Lung (tissue), 12 donors: Measurements from ENCODE around the gene SCYL2. TPM values are rescaled to one million over a fixed set of nuclear protein-coding genes. Genes with fewer than 3 reads are reported as not detected.
A peak's percentile ranks its signal among the peaks of the same experiment; 100 is the strongest.
"Not testable (repeated sequence)": the region's sequence is repeated elsewhere in the genome, so short reads cannot be mapped to it uniquely, and the experiment has no call there.

Source experiments
- ATAC-seq: fragments of 200-7000 bp; cut with Tn5 transposase; one replicate; pipeline ENCODE4 v1.9.1; 2020; ENCODE audit warnings: moderate number of reproducible peaks; ENCODE audit not compliant: insufficient read depth, low FRiP score
- DNase-seq, 3 donors: peaks; one replicate each; pipeline ENCODE4 v3.0.0-alpha.2; 2013 to 2017
- H3K27ac ChIP-seq, 2 donors: one replicate each; pipeline ENCODE4 v1.5.1; 2013; ENCODE audit warnings: mild to moderate bottlenecking in 2 of 2, moderate library complexity in 2 of 2, control low read depth in 1 of 2, inconsistent platforms in 1 of 2, low read depth in 1 of 2, low read length in 1 of 2
- H3K27me3 ChIP-seq, 3 donors: one replicate each; pipeline ENCODE4 v1.5.1; 2013; ENCODE audit warnings: low read length in 2 of 3; ENCODE audit not compliant: control insufficient read depth in 3 of 3, insufficient read depth in 3 of 3
- H3K36me3 ChIP-seq, 4 donors: one replicate each; pipeline ENCODE4 v1.5.1; 2013; ENCODE audit warnings: low read length in 4 of 4, mild to moderate bottlenecking in 1 of 4, moderate library complexity in 1 of 4; ENCODE audit not compliant: control insufficient read depth in 4 of 4, insufficient read depth in 4 of 4
- H3K4me1 ChIP-seq, 5 donors: one replicate each; pipeline ENCODE4 v1.5.1; 2013; ENCODE audit warnings: low read length in 5 of 5, mild to moderate bottlenecking in 2 of 5, moderate library complexity in 1 of 5; ENCODE audit not compliant: control insufficient read depth in 5 of 5, insufficient read depth in 5 of 5
- H3K4me3 ChIP-seq: one replicate; pipeline ENCODE4 v1.5.1; 2013; ENCODE audit warnings: mild to moderate bottlenecking, control low read depth, moderate library complexity
- H3K9ac ChIP-seq, 2 donors: one replicate each; pipeline ENCODE4 v1.5.1; 2013; ENCODE audit warnings: low read length in 2 of 2, control low read depth in 1 of 2; ENCODE audit not compliant: insufficient read depth in 1 of 2
- H3K9me3 ChIP-seq, 4 donors: one replicate each; pipeline ENCODE4 v1.5.1; 2013; ENCODE audit warnings: low read length in 3 of 4, mild to moderate bottlenecking in 1 of 4, moderate library complexity in 1 of 4; ENCODE audit not compliant: control insufficient read depth in 4 of 4, insufficient read depth in 3 of 4
- CTCF ChIP-seq: IDR thresholded peaks from 2 replicates; pipeline ENCODE4 v1.5.1; 2012; ENCODE audit warnings: mild to moderate bottlenecking; ENCODE audit errors: control extremely low read depth, extremely low read depth
- WGBS, 2 donors: extraction: QIAGEN DNeasy Blood & Tissue Kit; methylation state at CpG; one replicate each; pipeline ENCODE4 v1.1.7; 2013; 5-methylcytosine and 5-hydroxymethylcytosine counted together
- polyA plus RNA-seq, 2 donors: library from polyadenylated mRNA; stranded (reverse); fragments of 200-250 nt; gene quantifications; one replicate each; pipeline ENCODE4 v1.2.1, GENCODE V29; 2013
- total RNA-seq, 2 donors: library from RNA; depleted of rRNA in 1 of 2; stranded (reverse); fragments of >200 nt in 1 of 2; gene quantifications; one replicate each; pipeline ENCODE4 v1.2.1, GENCODE V29; 2014 to 2021
- donor health status: control.
- donor health status: control.
- donor health status: Bipolar disorder and iron deficiency.
- donor health status: healthy.
- donor health status: DM: yes; HTN: yes; CAD: no.

SCYL2 gene
- total and polyA plus RNA-seq, 4 donors, result 13.9 to 148 (median 24.9) TPM

GRCh38 chr12:100229876-100230275 is 37.1 kb upstream of the SCYL2 start:
- Histone ChIP-seq H3K4me3 (no peak overlapping the region), H3K9ac (no peak overlapping the region), H3K27me3 (no peaks in the 10 kb centered on the region), H3K9me3 (no peaks in the 10 kb centered on the region), H3K27ac (no peak overlapping the region), H3K4me1 (no peaks in the 10 kb centered on the region), H3K36me3 (peaks cover 0 to 7% (median 4%) of the 10 kb centered on the region in 4 donors)
- 48 to 64% methylated on average over 4 of the region's 4 CpGs for WGBS, 2 donors
- no peak for TF ChIP-seq CTCF
- ATAC-seq, result peak; percentile 28
- peak in 1 of 3 donors; percentile 18 for DNase-seq

GRCh38 chr12:100231873-100232272 is 35.1 kb upstream of the SCYL2 start:
- H3K36me3 ChIP-seq, H3K27ac ChIP-seq, H3K9me3 ChIP-seq, H3K27me3 ChIP-seq, DNase-seq, ATAC-seq, H3K4me3 ChIP-seq, H3K4me1 ChIP-seq, H3K9ac ChIP-seq: not testable (repeated sequence)
- WGBS, 2 donors, result 79 to 88% methylated on average over 3 of the region's 3 CpGs

- no peak for TF ChIP-seq CTCF
- Histone ChIP-seq H3K9me3 (no peaks in the 10 kb centered on the region), H3K27me3 (no peaks in the 10 kb centered on the region), H3K4me1 (no peaks in the 10 kb centered on the region), H3K4me3 (no peak overlapping the region), H3K27ac (no peak overlapping the region), H3K36me3 (no peaks in the 10 kb centered on the region), H3K9ac (no peak overlapping the region)
- ATAC-seq, result peak; percentile 27
- no peak for DNase-seq
- 40 to 71% methylated on average over 3 of the region's 3 CpGs for WGBS, 2 donors
Observed at GRCh38 chr12:100234166-100234565, 32.8 kb upstream of the SCYL2 start.

- DNase-seq (peak in 2 of 3 donors; percentile 69 to 75), ATAC-seq (peak; percentile 45)
- no peak overlapping the region for H3K9ac ChIP-seq
Observed at GRCh38 chr12:100234591-100235304, 32.2 kb upstream of the SCYL2 start.

More at GRCh38 chr12:100234591-100235304, 32.2 kb upstream of the SCYL2 start:
- H3K9me3 ChIP-seq, result no peaks in the 10 kb centered on the region
- H3K36me3 ChIP-seq, result no peaks in the 10 kb centered on the region
- H3K4me3 ChIP-seq, result no peak overlapping the region
- H3K27me3 ChIP-seq, result no peaks in the 10 kb centered on the region
- peak; percentile 66 for TF ChIP-seq CTCF
- no peaks in the 10 kb centered on the region for H3K4me1 ChIP-seq
- no peak overlapping the region for H3K27ac ChIP-seq
- 41 to 52% methylated on average over 7 of the region's 7 CpGs for WGBS, 2 donors
